Measurements from ENCODE around the gene CLPTM1. TPM values are rescaled to one million over a fixed set of nuclear protein-coding genes. Genes with fewer than 3 reads are reported as not detected.

The CLPTM1 gene
- total RNA-seq, 1 donor from 2014 or later = 93.2 TPM

Other genes starting within 250 kb of the CLPTM1 start
- gene BCL3, start 206.7 kb upstream of the CLPTM1 start, total RNA-seq = 2.2 TPM in 2 replicates
- not detected in 2 replicates for gene CBLC, start 177.5 kb upstream of the CLPTM1 start, total RNA-seq
- gene BCAM, start 146.3 kb upstream of the CLPTM1 start, total RNA-seq = 5.3 and 5.5 TPM in 2 replicates
- 76.2 and 78.5 TPM in 2 replicates for gene NECTIN2, start 109.1 kb upstream of the CLPTM1 start, total RNA-seq
- 141 and 147 TPM in 2 replicates for gene TOMM40, start 64.1 kb upstream of the CLPTM1 start, total RNA-seq
- 12.2 and 13.1 TPM in 2 replicates for gene APOE, start 49.6 kb upstream of the CLPTM1 start, total RNA-seq
- 24.9 and 25.4 TPM in 2 replicates for gene APOC1, start 40.8 kb upstream of the CLPTM1 start, total RNA-seq
- not detected in 2 replicates for gene APOC4, start 13.1 kb upstream of the CLPTM1 start, total RNA-seq
- not detected in 2 replicates for gene APOC2, start 9.3 kb upstream of the CLPTM1 start, total RNA-seq
- gene RELB, start 46.1 kb downstream of the CLPTM1 start, total RNA-seq = 2.9 and 3.1 TPM in 2 replicates
- gene CLASRP, start 83.7 kb downstream of the CLPTM1 start, total RNA-seq = 119 and 121 TPM in 2 replicates
- 0.73 and 1.2 TPM in 2 replicates for gene ZNF296, start 121.1 kb downstream of the CLPTM1 start, total RNA-seq
- gene GEMIN7, start 123.9 kb downstream of the CLPTM1 start, total RNA-seq = 36.0 and 36.2 TPM in 2 replicates
- gene PPP1R37, start 137.8 kb downstream of the CLPTM1 start, total RNA-seq = 35.8 and 38.6 TPM in 2 replicates
- gene NKPD1, start 205.6 kb downstream of the CLPTM1 start, total RNA-seq = 0.16 and 0.39 TPM in 2 replicates
- gene TRAPPC6A, start 222.9 kb downstream of the CLPTM1 start, total RNA-seq = 22.2 and 25.1 TPM in 2 replicates
- gene BLOC1S3, start 223.4 kb downstream of the CLPTM1 start, total RNA-seq = 9.3 and 9.7 TPM in 2 replicates